ENCODE data around the gene FTSJ1. TPM values are rescaled to one million over a fixed set of nuclear protein-coding genes. Genes with fewer than 3 reads are reported as not detected.
"Not testable (repeated sequence)": the region's sequence is repeated elsewhere in the genome, so short reads cannot be mapped to it uniquely, and the experiment has no call there.

The FTSJ1 gene
- total RNA-seq, 1 donor from 2014 or later: 65.4 TPM

DNA sequence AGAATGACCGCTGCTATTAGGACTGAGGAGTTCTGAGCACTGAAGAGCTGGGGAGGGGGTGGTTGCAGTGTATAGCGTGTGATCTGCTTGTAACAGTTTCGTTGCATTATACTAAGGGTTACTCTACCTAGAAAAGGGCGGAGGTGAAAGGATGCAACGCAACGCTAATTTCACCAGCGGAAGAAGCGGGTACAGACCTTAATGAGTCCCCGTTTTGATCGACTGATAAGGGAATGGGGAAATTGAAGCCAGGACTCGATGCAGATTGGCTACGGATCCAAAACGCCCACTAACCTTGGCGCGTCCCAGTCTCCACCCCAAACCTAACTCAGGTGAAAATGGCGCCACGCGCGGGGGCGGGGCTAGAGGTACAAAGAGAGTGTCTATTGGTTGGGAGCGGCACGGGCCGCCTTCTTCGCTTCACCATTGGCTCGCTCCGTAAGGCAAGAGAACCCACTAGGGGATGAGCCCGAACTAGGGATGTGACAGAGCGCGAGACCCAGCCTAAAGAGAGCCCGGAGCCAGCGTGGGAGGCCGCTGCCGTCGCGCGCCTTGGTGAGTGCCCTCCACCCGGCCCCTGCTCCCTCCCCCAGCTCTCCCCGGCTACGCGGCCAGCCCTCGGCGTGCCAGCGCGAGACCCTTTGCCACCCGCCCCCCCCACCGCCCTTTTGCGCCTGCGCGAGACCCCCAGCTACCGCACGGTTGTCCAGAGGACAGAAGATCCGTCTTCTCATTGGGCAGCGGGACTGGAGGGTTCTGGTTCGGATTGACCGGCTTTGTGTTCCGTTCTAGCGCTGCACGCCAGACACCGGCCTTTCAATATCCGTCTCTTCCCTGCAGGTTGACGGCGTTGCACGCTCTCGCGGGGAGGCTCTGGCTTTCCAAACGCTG lies 45.6 kb downstream of the FTSJ1 start, which contains the start of gene EBP:
EBP (plus strand) TSS at position 456 of the 891 bp plus-strand sequence. CDS start 1,964 bp downstream, outside the sequence.
- peak; percentile 32 for DNase-seq (ENCODE audit: low read depth, low spot score)

DNA sequence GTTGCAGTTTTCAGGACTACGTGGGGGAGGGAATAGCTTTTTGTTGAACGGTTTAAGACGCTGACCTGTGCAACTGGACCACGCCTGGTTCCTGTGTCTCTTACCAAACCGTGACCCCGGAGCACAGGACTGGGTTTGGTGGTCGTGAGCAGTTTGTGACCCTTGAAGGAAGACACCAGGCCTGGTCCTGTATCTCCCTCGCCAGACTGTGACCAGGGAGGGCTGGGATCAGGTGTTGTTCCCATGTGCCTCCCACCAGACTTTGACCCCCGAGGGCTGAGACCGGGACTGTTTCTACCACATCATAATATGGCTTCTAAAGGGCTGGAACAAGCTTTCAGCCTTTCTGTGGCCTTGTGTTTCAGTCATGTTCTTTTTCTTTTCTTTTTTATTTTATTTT lies 46.3 kb downstream of the FTSJ1 start:
- DNase-seq (ENCODE audit: low read depth, low spot score): no peak

GRCh38 chrX:48523682-48524081 lies 47.7 kb downstream of the FTSJ1 start:
- no peak for DNase-seq (ENCODE audit: low read depth, low spot score)

DNA sequence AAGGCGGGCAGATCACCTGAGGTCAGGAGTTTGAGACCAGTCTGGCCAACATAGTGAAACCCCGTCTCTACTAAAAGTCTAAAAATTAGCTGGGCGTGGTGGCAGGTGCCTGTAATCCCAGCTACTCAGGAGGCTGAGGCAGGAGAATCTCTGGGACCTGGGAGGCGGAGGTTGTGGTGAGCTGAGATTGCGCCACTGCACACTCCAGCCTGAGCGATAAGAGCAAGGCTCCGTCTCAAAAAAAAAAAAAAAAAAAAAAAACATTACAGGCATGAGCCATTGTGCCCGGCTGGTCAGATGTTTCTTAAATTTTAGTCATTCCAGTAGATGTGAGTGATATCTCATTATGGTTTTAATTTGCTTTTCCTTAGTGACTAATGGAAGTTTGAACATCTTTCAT lies 49.9 kb downstream of the FTSJ1 start:
- DNase-seq (ENCODE audit: low read depth, low spot score): not testable (repeated sequence)

DNA sequence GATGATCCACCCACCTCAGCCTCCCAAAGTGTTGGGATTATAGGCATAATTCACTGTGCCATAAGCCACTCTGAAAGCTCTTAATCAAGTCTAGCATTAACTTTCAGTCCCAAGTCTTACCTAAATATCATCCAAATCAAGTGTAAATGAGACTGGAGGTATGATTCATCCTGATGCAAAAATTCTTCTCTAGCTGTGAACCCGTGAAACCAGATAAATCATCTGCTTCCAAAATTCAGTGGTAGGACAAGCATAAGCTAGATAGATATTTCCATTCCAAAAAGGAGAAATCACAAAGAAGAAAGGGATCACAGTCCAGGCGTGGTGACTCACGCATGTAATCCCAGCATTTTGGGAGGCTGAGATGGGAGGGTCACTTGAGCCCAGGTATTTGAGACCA lies 54.7 kb downstream of the FTSJ1 start:
- no peak for DNase-seq (ENCODE audit: low read depth, low spot score)

DNA sequence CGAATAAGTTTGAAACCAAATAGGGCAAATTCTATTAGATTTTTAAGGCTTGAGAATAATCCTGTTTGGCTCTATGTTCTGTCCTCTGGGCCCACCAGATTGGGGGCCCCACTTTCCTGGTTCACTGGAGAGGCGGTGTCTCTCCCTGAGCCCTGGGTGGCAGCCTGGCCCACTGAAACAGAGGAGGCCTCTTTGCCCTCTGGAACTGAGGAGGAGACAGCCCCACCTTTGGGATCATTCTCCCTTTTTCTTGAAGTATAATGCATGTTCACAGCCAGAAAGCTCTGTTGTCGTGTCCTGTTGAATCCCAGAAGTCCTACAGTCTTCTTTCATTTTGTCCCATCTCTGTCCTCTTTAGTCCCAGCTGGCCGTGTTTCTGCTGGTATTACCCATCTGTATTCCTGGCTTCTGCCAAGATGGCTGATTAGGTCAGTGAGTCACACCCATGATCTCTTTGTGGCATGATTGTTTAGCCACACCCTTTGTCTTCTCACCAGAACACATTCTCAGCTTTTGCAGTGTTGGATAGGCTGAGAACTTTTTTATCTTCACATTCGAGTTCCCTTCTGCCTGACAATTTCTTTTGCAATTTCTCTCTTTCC lies 55.5 kb downstream of the FTSJ1 start:
- no peak for DNase-seq (ENCODE audit: low read depth, low spot score)

GRCh38 chrX:48532161-48532560 lies 56.2 kb downstream of the FTSJ1 start:
- DNase-seq (ENCODE audit: low read depth, low spot score): no peak

GRCh38 chrX:48533165-48533564 lies 57.2 kb downstream of the FTSJ1 start:
- DNase-seq (ENCODE audit: low read depth, low spot score): no peak

Other genes with a start within 250 kb of the FTSJ1 start
- gene SSX1, start 220.8 kb upstream of the FTSJ1 start, total RNA-seq: not detected in 2 replicates
- gene SSX3, start 119.5 kb upstream of the FTSJ1 start, total RNA-seq: not detected in 2 replicates
- not detected in 2 replicates for gene SSX4, start 92.7 kb upstream of the FTSJ1 start, total RNA-seq
- not detected in 2 replicates for gene SSX4B, start 64.2 kb upstream of the FTSJ1 start, total RNA-seq
- 54.8 and 88.9 TPM in 2 replicates for gene SLC38A5, start 5.9 kb upstream of the FTSJ1 start, total RNA-seq
- 5.5 and 10.8 TPM in 2 replicates for gene PORCN, start 32.8 kb downstream of the FTSJ1 start, total RNA-seq
- gene EBP, start 45.6 kb downstream of the FTSJ1 start, total RNA-seq: 137 and 142 TPM in 2 replicates
- 6.5 and 6.9 TPM in 2 replicates for gene TBC1D25, start 63.5 kb downstream of the FTSJ1 start, total RNA-seq
- 130 and 634 TPM in 2 replicates for gene RBM3, start 98.3 kb downstream of the FTSJ1 start, total RNA-seq
- gene WDR13, start 121.3 kb downstream of the FTSJ1 start, total RNA-seq: 137 and 223 TPM in 2 replicates
- gene WAS, start 207.6 kb downstream of the FTSJ1 start, total RNA-seq: not detected in 2 replicates
- gene SUV39H1, start 220.5 kb downstream of the FTSJ1 start, total RNA-seq: 8.0 and 12.2 TPM in 2 replicates